Measurements from ENCODE around the gene MRPS6. TPM values are rescaled to one million over a fixed set of nuclear protein-coding genes. Genes with fewer than 3 reads are reported as not detected.

MRPS6 gene
- total and polyA plus RNA-seq, 10 of the 15 experiments (the other 5 are each of a cell fraction or from before 2014, with no cell fraction given): 32.5 to 232 (median 90.3) TPM

DNA sequence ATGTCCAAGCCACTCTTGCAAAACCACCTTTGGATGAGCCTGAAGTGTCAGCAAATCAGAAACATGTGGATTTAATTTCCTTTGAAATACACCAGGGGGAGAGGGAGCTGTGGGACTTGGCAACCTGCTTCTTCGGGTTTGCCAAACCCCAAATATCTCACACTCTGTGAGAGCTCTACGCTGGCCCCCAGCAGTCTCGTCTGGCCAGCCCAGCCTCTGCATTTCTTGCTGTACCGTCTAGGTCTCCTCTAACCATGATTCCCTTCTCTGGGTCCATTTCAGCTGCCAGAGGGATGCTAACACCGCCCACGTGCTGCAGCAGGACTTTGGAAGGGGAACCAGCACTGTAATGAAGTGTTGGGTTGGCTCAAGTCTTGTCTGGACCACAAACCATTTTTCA lies 114.6 kb downstream of the MRPS6 start:
- ChIA-PET POLR2A (no interaction called here), CTCF (no interaction called here), SMC1A (ENCODE audit: uncharacterized antibody, unreplicated experiment) (no interaction called here), RAD21 (ENCODE audit: unreplicated experiment) (no interaction called here)
- in situ Hi-C loops (cut with MboI) (no loop called here), intact Hi-C loops (cut with micrococcal nuclease; ENCODE audit: unreplicated experiment) (no loop called here)
- Histone ChIP-seq H3K27ac (ENCODE audit: control insufficient read depth, insufficient read depth) (no peak overlapping the region), H3K4me2 (ENCODE audit: control insufficient read depth, insufficient read depth) (no peak overlapping the region), H4K20me1 (ENCODE audit: control insufficient read depth, insufficient read depth) (no peaks in the 10 kb centered on the region), H3K27me3 (replicated peaks in 1 of 2; ENCODE audit: control insufficient read depth in 2 of 2, insufficient read depth in 2 of 2, low read length in 1 of 2) (no peaks in the 10 kb centered on the region), H3K9me3 (replicated peaks; ENCODE audit: control insufficient read depth, insufficient read depth, low read length) (no peaks in the 10 kb centered on the region), H3K79me2 (ENCODE audit: control insufficient read depth, insufficient read depth, low read length) (no peaks in the 10 kb centered on the region), H3K9ac (ENCODE audit: control insufficient read depth, insufficient read depth, low read length) (no peak overlapping the region), H3K4me1 (ENCODE audit: control insufficient read depth, insufficient read depth, low read length) (peaks cover 4% of the 10 kb centered on the region), H3K36me3 (ENCODE audit: control insufficient read depth in 2 of 2, insufficient read depth in 2 of 2, low read length in 1 of 2) (no peaks in the 10 kb centered on the region), H3K4me3 (no peak overlapping the region), H2AFZ (ENCODE audit: control insufficient read depth, low read depth, low read length) (no peak overlapping the region)
- no TSS peak for BruUV-seq (replicated peaks)
- no peak for FAIRE-seq
- ATAC-seq: no peak
- 69% methylated on average over 6 of the region's 6 CpGs for WGBS (ENCODE audit: insufficient coverage, insufficient replicate concordance, low lambda C conversion rate, missing lambda C conversion rate)
- TF ChIP-seq RUNX3 (IDR thresholded peaks at IDR 0.05; ENCODE audit: low read length) (no peak), RELA (IDR thresholded peaks at IDR 0.05; ENCODE audit: borderline replicate concordance, partially characterized antibody) (no peak)
- DNase-seq (ENCODE audit: low read depth, low spot score): no peak

DNA sequence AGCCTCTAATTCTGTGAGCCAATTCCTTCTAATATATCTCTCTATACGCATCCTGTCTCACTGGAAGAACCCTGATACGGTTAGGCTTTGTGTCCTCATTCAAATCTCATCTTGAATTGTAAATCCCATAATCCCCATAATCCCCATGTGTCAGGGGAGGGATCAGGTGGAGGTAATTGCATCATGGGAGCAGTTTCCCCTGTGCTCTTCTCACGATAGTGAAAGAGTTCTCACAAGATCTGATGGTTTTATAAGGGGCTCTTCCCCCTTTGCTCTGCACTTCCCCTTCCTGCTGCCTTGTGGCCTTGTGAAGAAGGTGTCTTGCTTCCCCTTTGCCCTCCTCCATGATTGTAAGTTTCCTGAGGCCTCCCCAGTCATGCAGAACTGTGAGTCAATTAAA lies 116.1 kb downstream of the MRPS6 start:
- Histone ChIP-seq H3K4me2 (ENCODE audit: control insufficient read depth, insufficient read depth) (no peak overlapping the region), H3K27ac (ENCODE audit: control insufficient read depth, insufficient read depth) (no peak overlapping the region), H3K36me3 (ENCODE audit: control insufficient read depth in 2 of 2, insufficient read depth in 2 of 2, low read length in 1 of 2) (no peaks in the 10 kb centered on the region), H3K79me2 (ENCODE audit: control insufficient read depth, insufficient read depth, low read length) (no peaks in the 10 kb centered on the region), H3K27me3 (replicated peaks in 1 of 2; ENCODE audit: control insufficient read depth in 2 of 2, insufficient read depth in 2 of 2, low read length in 1 of 2) (no peaks in the 10 kb centered on the region), H3K9ac (ENCODE audit: control insufficient read depth, insufficient read depth, low read length) (no peak overlapping the region), H3K4me3 (no peak overlapping the region), H4K20me1 (ENCODE audit: control insufficient read depth, insufficient read depth) (no peaks in the 10 kb centered on the region), H2AFZ (ENCODE audit: control insufficient read depth, low read depth, low read length) (no peak overlapping the region), H3K9me3 (replicated peaks; ENCODE audit: control insufficient read depth, insufficient read depth, low read length) (peaks cover 2% of the 10 kb centered on the region; the same call in 1 of the 3 replicates), H3K4me1 (ENCODE audit: control insufficient read depth, insufficient read depth, low read length) (peaks cover 4% of the 10 kb centered on the region)
- TF ChIP-seq ZNF24 (IDR thresholded peaks at IDR 0.05) (no peak), STAT3 (IDR thresholded peaks at IDR 0.05; ENCODE audit: low read depth, low read length) (no peak), CHD1 (IDR thresholded peaks at IDR 0.05; ENCODE audit: low read depth, low read length) (no peak), TBL1XR1 (IDR thresholded peaks at IDR 0.05; ENCODE audit: low read depth, low read length) (no peak), SPI1 (IDR thresholded peaks at IDR 0.05; ENCODE audit: borderline replicate concordance, insufficient read depth, low read depth, low read length) (0 out of 2 replicates have a peak, but pooled peaks have one; percentile 13), KDM1A (IDR thresholded peaks at IDR 0.05; ENCODE audit: borderline replicate concordance) (no peak)
- TF ChIP-seq, protein P1, sequence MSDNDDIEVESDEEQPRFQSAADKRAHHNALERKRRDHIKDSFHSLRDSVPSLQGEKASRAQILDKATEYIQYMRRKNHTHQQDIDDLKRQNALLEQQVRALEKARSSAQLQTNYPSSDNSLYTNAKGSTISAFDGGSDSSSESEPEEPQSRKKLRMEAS (IDR thresholded peaks at IDR 0.05; ENCODE audit: low read depth, low read length): no peak
- TF ChIP-seq, protein P2, sequence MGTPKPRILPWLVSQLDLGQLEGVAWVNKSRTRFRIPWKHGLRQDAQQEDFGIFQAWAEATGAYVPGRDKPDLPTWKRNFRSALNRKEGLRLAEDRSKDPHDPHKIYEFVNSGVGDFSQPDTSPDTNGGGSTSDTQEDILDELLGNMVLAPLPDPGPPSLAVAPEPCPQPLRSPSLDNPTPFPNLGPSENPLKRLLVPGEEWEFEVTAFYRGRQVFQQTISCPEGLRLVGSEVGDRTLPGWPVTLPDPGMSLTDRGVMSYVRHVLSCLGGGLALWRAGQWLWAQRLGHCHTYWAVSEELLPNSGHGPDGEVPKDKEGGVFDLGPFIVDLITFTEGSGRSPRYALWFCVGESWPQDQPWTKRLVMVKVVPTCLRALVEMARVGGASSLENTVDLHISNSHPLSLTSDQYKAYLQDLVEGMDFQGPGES (IDR thresholded peaks at IDR 0.05): no peak
- RAD21 ChIA-PET (ENCODE audit: unreplicated experiment): no interaction called here
- intact Hi-C loops (cut with micrococcal nuclease; ENCODE audit: unreplicated experiment): no loop called here
- CTCF ChIA-PET: no interaction called here
- DNase-seq (ENCODE audit: low read depth, low spot score) (no peak), ATAC-seq (no peak), FAIRE-seq (no peak)
- in situ Hi-C loops (cut with MboI): no loop called here
- SMC1A ChIA-PET (ENCODE audit: uncharacterized antibody, unreplicated experiment): no interaction called here
- WGBS (ENCODE audit: insufficient coverage, insufficient replicate concordance, low lambda C conversion rate, missing lambda C conversion rate): 86% methylated on average over 3 of the region's 3 CpGs
- BruUV-seq (replicated peaks): no TSS peak
- POLR2A ChIA-PET: no interaction called here

Measured in GM12878 (cell line).